GM12878 (cell line): ENCODE results near the gene MEI1. TPM values are rescaled to one million over a fixed set of nuclear protein-coding genes. Genes with fewer than 3 reads are reported as not detected.
A peak's percentile ranks its signal among the peaks of the same experiment; 100 is the strongest.

Source experiments
- ATAC-seq: fragments of 200-7000 bp; cut with Tn5 transposase; 3 replicates; pipeline ENCODE4 v1.9.1; 2020; ENCODE audit warnings: mild to moderate bottlenecking, moderate library complexity
- BruUV-seq: library from RNA; stranded (reverse); fragments of 400-500 nt; replicated peaks from 2 replicates; lab custom pipeline; 2021; lab: Mats Ljungman, UMichigan
- CTCF ChIA-PET: fragments of 300-600 bp; sonication (Branson Sonifier 250); formaldehyde crosslinking; extraction: SDS; loops from one replicate; lab custom pipeline; 2021; ENCODE audit warnings: inconsistent platforms; lab: Yijun Ruan, JAX
- POLR2A ChIA-PET: fragments of 350-600 bp; formaldehyde crosslinking; extraction: SDS; loops from one replicate; lab custom pipeline; 2021; ENCODE audit warnings: inconsistent platforms; lab: Charles Lee
- RAD21 ChIA-PET: fragments of 300-600 bp; sonication (Branson Sonifier 250); formaldehyde crosslinking; loops from one replicate; lab custom pipeline; 2023; ENCODE audit warnings: antibody characterized with exemption; ENCODE audit not compliant: unreplicated experiment; lab: Charles Lee
- SMC1A ChIA-PET: fragments of 300-600 bp; sonication (Branson Sonifier 250); formaldehyde crosslinking; loops from one replicate; lab custom pipeline; 2023; ENCODE audit not compliant: unreplicated experiment, uncharacterized antibody; lab: Charles Lee
- DNase-seq: peaks from one replicate; pipeline ENCODE4 v3.0.0-alpha.2; 2011; ENCODE audit warnings: low read depth, low spot score
- FAIRE-seq: peaks from 3 replicates; lab custom pipeline; 2011; peaks lifted over from hg19 to GRCh38; lab: Jason Lieb, UNC
- H2AFZ ChIP-seq: 2 replicates; pipeline ENCODE4 v1.6.0; 2011; ENCODE audit warnings: low read depth, low read length, control low read depth; ENCODE audit not compliant: control insufficient read depth
- H3K27ac ChIP-seq: 2 replicates; pipeline ENCODE4 v1.5.1; 2011; ENCODE audit warnings: control low read depth; ENCODE audit not compliant: control insufficient read depth, insufficient read depth
- H3K27me3 ChIP-seq, 2 experiments: replicated peaks in 1 of 2; 2 replicates each; pipeline versions ENCODE4 v1.6.0 to v1.6.1; 2011; ENCODE audit warnings: low read length in 1 of 2; ENCODE audit not compliant: control insufficient read depth in 2 of 2, insufficient read depth in 2 of 2
- H3K36me3 ChIP-seq, 2 experiments: 2 replicates each; pipeline ENCODE4 v1.5.1; 2011; ENCODE audit warnings: low read length in 1 of 2; ENCODE audit not compliant: control insufficient read depth in 2 of 2, insufficient read depth in 2 of 2
- H3K4me1 ChIP-seq: 2 replicates; pipeline ENCODE4 v1.6.1; 2011; ENCODE audit warnings: mild to moderate bottlenecking, low read length, moderate library complexity, mixed read lengths; ENCODE audit not compliant: control insufficient read depth, insufficient read depth
- H3K4me2 ChIP-seq: 2 replicates; pipeline ENCODE4 v1.6.0; 2011; ENCODE audit warnings: control low read depth; ENCODE audit not compliant: control insufficient read depth, insufficient read depth
- H3K4me3 ChIP-seq: fragments of 200-600 bp; sonication (generic); 2 replicates; pipeline ENCODE4 v1.5.1; 2016
- H3K79me2 ChIP-seq: 2 replicates; pipeline ENCODE4 v1.6.0; 2011; ENCODE audit warnings: low read length; ENCODE audit not compliant: control insufficient read depth, insufficient read depth
- H3K9ac ChIP-seq: 2 replicates; pipeline ENCODE4 v1.8.0; 2011; ENCODE audit warnings: low read length, control low read depth, mixed read lengths; ENCODE audit not compliant: control insufficient read depth, insufficient read depth
- H3K9me3 ChIP-seq: replicated peaks from 3 replicates; pipeline ENCODE4 v1.5.1; 2011; ENCODE audit warnings: mild to moderate bottlenecking, low read length; ENCODE audit not compliant: control insufficient read depth, insufficient read depth
- H4K20me1 ChIP-seq: 2 replicates; pipeline ENCODE4 v1.6.0; 2011; ENCODE audit not compliant: control insufficient read depth, insufficient read depth
- CHD4 ChIP-seq: fragments of 200-600 bp; sonication (generic); IDR thresholded peaks from 2 replicates; pipeline ENCODE4 v1.6.1; 2016; ENCODE audit warnings: mild to moderate bottlenecking
- FOS ChIP-seq: IDR thresholded peaks from 3 replicates; pipeline ENCODE4 v1.6.1; 2011; ENCODE audit warnings: borderline replicate concordance; ENCODE audit not compliant: insufficient read length; ENCODE audit errors: extremely low read depth
- FOXK2 ChIP-seq: fragments of 450-650 bp; IDR thresholded peaks from 2 replicates; pipeline ENCODE4 v1.6.1; 2017; ENCODE audit warnings: mild to moderate bottlenecking, moderate library complexity
- IKZF1 ChIP-seq: fragments of 450-650 bp; conservative IDR thresholded peaks from 2 replicates; pipeline ENCODE4 v1.6.1; 2017; ENCODE audit warnings: antibody characterized with exemption, mild to moderate bottlenecking
- KAT2A ChIP-seq: conservative IDR thresholded peaks from 2 replicates; pipeline ENCODE4 v1.6.1; 2011; ENCODE audit warnings: low read depth, low read length; ENCODE audit not compliant: control insufficient read depth
- KDM1A ChIP-seq: fragments of 200-600 bp; sonication (generic); IDR thresholded peaks from 2 replicates; pipeline ENCODE4 v1.6.1; 2016; ENCODE audit warnings: borderline replicate concordance
- LARP7 ChIP-seq: fragments of 450-650 bp; IDR thresholded peaks from 2 replicates; pipeline ENCODE4 v1.6.1; 2017; ENCODE audit warnings: mild to moderate bottlenecking
- MAX ChIP-seq: IDR thresholded peaks from 2 replicates; pipeline ENCODE4 v1.6.1; 2012; ENCODE audit warnings: low read depth, low read length, improper control_type of control experiment
- MLLT1 ChIP-seq: fragments of 450-650 bp; IDR thresholded peaks from 2 replicates; pipeline ENCODE4 v1.6.1; 2016; ENCODE audit warnings: mild to moderate bottlenecking
- NFIC ChIP-seq: IDR thresholded peaks from 2 replicates; pipeline ENCODE4 v1.6.1; 2012; ENCODE audit warnings: low read depth, mild to moderate bottlenecking, inconsistent platforms, low read length, moderate library complexity
- NFXL1 ChIP-seq: fragments of 450-650 bp; IDR thresholded peaks from 2 replicates; pipeline ENCODE4 v1.6.1; 2017; ENCODE audit warnings: antibody characterized with exemption, mild to moderate bottlenecking, borderline replicate concordance
- NFYA ChIP-seq: IDR thresholded peaks from 2 replicates; pipeline ENCODE4 v1.6.1; 2011; ENCODE audit warnings: low read depth, mild to moderate bottlenecking, low read length, improper control_type of control experiment, borderline replicate concordance
- PAX8 ChIP-seq: fragments of 450-650 bp; IDR thresholded peaks from 2 replicates; pipeline ENCODE4 v1.6.1; 2017; ENCODE audit warnings: mild to moderate bottlenecking, moderate library complexity
- RBBP5 ChIP-seq: fragments of 200-600 bp; sonication (generic); conservative IDR thresholded peaks from 2 replicates; pipeline ENCODE4 v1.6.1; 2016
- TARDBP ChIP-seq: IDR thresholded peaks from 2 replicates; pipeline ENCODE4 v1.6.1; 2016; ENCODE audit warnings: borderline replicate concordance
- TBL1XR1 ChIP-seq: IDR thresholded peaks from 2 replicates; pipeline ENCODE4 v1.6.1; 2012; ENCODE audit warnings: low read depth, low read length, improper control_type of control experiment
- YY1 ChIP-seq: IDR thresholded peaks from 2 replicates; pipeline ENCODE4 v1.6.1; 2011; ENCODE audit warnings: low read depth, mild to moderate bottlenecking, low read length
- ZBED1 ChIP-seq: IDR thresholded peaks from 2 replicates; pipeline ENCODE4 v1.6.1; 2016; ENCODE audit warnings: borderline replicate concordance
- ZNF207 ChIP-seq: fragments of 450-650 bp; IDR thresholded peaks from 2 replicates; pipeline ENCODE4 v1.6.1; 2014; ENCODE audit warnings: antibody characterized with exemption, mild to moderate bottlenecking, borderline replicate concordance
- ZNF592 ChIP-seq: fragments of 450-650 bp; IDR thresholded peaks from 2 replicates; pipeline ENCODE4 v1.6.1; 2017; ENCODE audit warnings: mild to moderate bottlenecking, moderate library complexity
- ZZZ3 ChIP-seq: IDR thresholded peaks from 2 replicates; pipeline ENCODE4 v1.6.1; 2011; ENCODE audit warnings: low read depth; ENCODE audit not compliant: control insufficient read depth, insufficient read length
- WGBS: methylation state at CpG from one replicate; pipeline ENCODE4 v1.1.6; 2016; ENCODE audit warnings: low lambda C conversion rate; ENCODE audit not compliant: insufficient replicate concordance, insufficient coverage; ENCODE audit errors: missing lambda C conversion rate; 5-methylcytosine and 5-hydroxymethylcytosine counted together
- in situ Hi-C: fragments of 300-500 bp; cut with MboI; formaldehyde crosslinking; loops from 9 replicates; pipeline ENCODE4 v1.14.3; 2018; ENCODE audit warnings: mixed read lengths
- intact Hi-C: fragments of 100-400 bp; cut with micrococcal nuclease; formaldehyde crosslinking; loops from one replicate; pipeline ENCODE4 v1.14.2; 2022; ENCODE audit not compliant: unreplicated experiment
- polyA plus RNA-seq, 11 experiments: library from polyadenylated mRNA; depleted of rRNA in 4 of 11; unstranded in 6 of 11; stranded (reverse) in 5 of 11; fragments of >200 nt; fragmentation: Nextera tagmentation in 4 of 11; fragmentation: Illumina TruSeq in 1 of 11; extraction: Ambion mirVana in 4 of 11; extraction: Trizol in 1 of 11; gene quantifications; 1 replicate in 1 of 11; 2 replicates in 10 of 11; pipeline versions ENCODE4 v1.2.1 to v1.2.3, GENCODE V29; 2011 to 2016; ENCODE audit warnings: inconsistent platforms in 2 of 11, missing spikeins in 2 of 11, low read depth in 1 of 11
- total RNA-seq, 4 experiments: library from RNA; depleted of rRNA in 3 of 4; stranded (reverse); fragments of >200 nt in 3 of 4; fragmentation: Illumina TruSeq in 1 of 4; extraction: Trizol in 1 of 4; gene quantifications; 2 replicates each; pipeline versions ENCODE4 v1.2.1 to v1.2.3, GENCODE V29; 2013 to 2021

Gene MEI1
- total and polyA plus RNA-seq, 10 of the 15 experiments (the other 5 are each of a cell fraction or from before 2014, with no cell fraction given) = 27.9 to 48.9 (median 35.8) TPM

- TF ChIP-seq ZBED1 (no peak), TBL1XR1 (no peak), MLLT1 (no peak), ZZZ3 (no peak), FOS (no peak), ZNF207 (no peak)
Measured at GRCh38 chr22:41793871-41794270, 94.6 kb downstream of the MEI1 start (continued).

DNA sequence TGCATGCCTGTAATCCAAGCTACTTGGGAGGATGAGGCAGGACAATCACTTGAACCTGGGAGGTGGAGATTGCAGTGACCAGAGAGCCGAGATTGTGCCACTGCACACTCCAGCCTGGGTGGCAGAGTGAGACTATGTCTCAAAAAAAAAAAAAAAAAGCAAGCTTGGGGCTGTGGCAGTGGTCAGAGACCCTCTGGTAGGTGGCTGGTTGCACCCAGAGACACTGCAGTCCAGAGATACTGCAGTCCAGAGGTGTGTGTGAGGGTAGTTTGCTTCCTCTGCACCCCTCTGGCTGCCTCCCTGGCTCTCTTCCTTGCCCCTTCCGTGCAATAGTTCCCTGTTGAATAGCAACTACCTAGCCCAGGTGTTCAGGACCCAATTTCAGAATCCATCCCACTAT lies 99.4 kb downstream of the MEI1 start:
- BruUV-seq = no TSS peak
- ChIA-PET SMC1A (interaction anchor here (0.9 to 4.6 kb wide), 7 partner anchors 12 to 101 kb away, joined by 3 to 57 read pairs (median 8); partner anchors contain the start of gene MEI1), POLR2A (interaction anchor here (1.0 to 5.3 kb wide), 9 partner anchors 16 to 180 kb away, joined by 4 to 172 read pairs (median 10); partner anchors contain the start of genes MEI1 and SREBF2), RAD21 (interaction anchor here (1.2 to 5.6 kb wide), 8 partner anchors 14 to 141 kb away, joined by 3 to 56 read pairs (median 11); partner anchors contain the start of gene MEI1), CTCF (interaction anchor here (0.6 to 4.0 kb wide), 9 partner anchors 13 to 142 kb away, joined by 3 to 63 read pairs (median 4); partner anchors contain the start of gene MEI1)
- H3K9ac ChIP-seq = no peak overlapping the region
- no peaks in the 10 kb centered on the region for H3K9me3 ChIP-seq
- peaks cover 10% of the 10 kb centered on the region for H3K4me1 ChIP-seq
- DNase-seq (no peak), FAIRE-seq (no peak), ATAC-seq (no peak)
- H3K27ac ChIP-seq = no peak overlapping the region
- H3K4me2 ChIP-seq = peak overlapping the region; percentile 90; the same call in 1 of the 2 replicates
- no peaks in the 10 kb centered on the region for H3K27me3 ChIP-seq
- H3K36me3 ChIP-seq = no peaks in the 10 kb centered on the region; a peak in 1 of 4 replicates
- H4K20me1 ChIP-seq = no peaks in the 10 kb centered on the region
- in situ Hi-C loops = no loop called here
- H3K79me2 ChIP-seq = peaks cover 29% of the 10 kb centered on the region
- H3K4me3 ChIP-seq = no peak overlapping the region
- intact Hi-C loops = no loop called here
- 95% methylated on average over 2 of the region's 2 CpGs for WGBS
- H2AFZ ChIP-seq = no peak overlapping the region
- TF ChIP-seq IKZF1 = no peak
- TF ChIP-seq RBBP5 = no peak
- TF ChIP-seq FOXK2 = no peak
- TF ChIP-seq YY1 = no peak
- TF ChIP-seq CHD4 = no peak
- TF ChIP-seq NFXL1 = no peak
- no peak for TF ChIP-seq KDM1A
- TF ChIP-seq NFIC = no peak
- no peak for TF ChIP-seq PAX8
- no peak for TF ChIP-seq MAX
- TF ChIP-seq ZNF592 = no peak
- TF ChIP-seq NFYA = no peak
- no peak for TF ChIP-seq LARP7
- TF ChIP-seq KAT2A = no peak
- TF ChIP-seq TARDBP = no peak
